B cell (primary cell): Measurements from ENCODE around the gene C5orf15. TPM values are rescaled to one million over a fixed set of nuclear protein-coding genes. Genes with fewer than 3 reads are reported as not detected.

ENCODE experiments used
- ATAC-seq: fragments of 200-7000 bp; cut with Tn5 transposase; one replicate; pipeline ENCODE4 v1.10.0; 2021; ENCODE audit warnings: low read depth, mild to moderate bottlenecking, moderate number of reproducible peaks, moderate library complexity
- CTCF ChIA-PET: fragments of 350-600 bp; sonication (Branson Sonifier 250); formaldehyde crosslinking; loops from one replicate; lab custom pipeline; 2021; ENCODE audit warnings: antibody characterized with exemption, inconsistent platforms; lab: Charles Lee
- POLR2A ChIA-PET: fragments of 350-600 bp; sonication (Branson Sonifier 250); formaldehyde crosslinking; loops from one replicate; lab custom pipeline; 2021; ENCODE audit warnings: antibody characterized with exemption; lab: Charles Lee
- DNase-seq: peaks from one replicate; pipeline ENCODE4 v3.0.0; 2013
- H2AFZ ChIP-seq: 2 replicates; pipeline ENCODE4 v1.6.1; 2012; ENCODE audit warnings: mild to moderate bottlenecking, low read depth, low read length; ENCODE audit not compliant: insufficient read depth, poor library complexity, severe bottlenecking
- H3K27ac ChIP-seq, 2 donors: 1 replicate in 1 of 2; 2 replicates in 1 of 2; pipeline ENCODE4 v1.5.1; 2012 to 2013; ENCODE audit warnings: low read length in 2 of 2, mild to moderate bottlenecking in 2 of 2, moderate library complexity in 1 of 2
- H3K27me3 ChIP-seq, 4 experiments: fragments of 200-600 bp in 1 of 4; sonication (generic) in 1 of 4; replicated peaks in 1 of 4; 1 replicate in 2 of 4; 2 replicates in 2 of 4; pipeline versions ENCODE4 v1.6.1 to v1.7.0; 2013 to 2016; ENCODE audit warnings: low read length in 3 of 4, mild to moderate bottlenecking in 2 of 4, mixed read lengths in 1 of 4, moderate library complexity in 1 of 4; ENCODE audit not compliant: insufficient read depth in 4 of 4, control insufficient read depth in 3 of 4; ENCODE audit errors: control extremely low read depth in 1 of 4
- H3K36me3 ChIP-seq, 2 experiments: replicated peaks in 1 of 2; 1 replicate in 1 of 2; 2 replicates in 1 of 2; pipeline versions ENCODE4 v1.6.1 to v1.7.1; 2013; ENCODE audit warnings: low read length in 1 of 2; ENCODE audit not compliant: insufficient read depth in 2 of 2, control insufficient read depth in 1 of 2; ENCODE audit errors: control extremely low read depth in 1 of 2, extremely low read depth in 1 of 2
- H3K4me1 ChIP-seq, 2 donors: fragments of 200-600 bp in 1 of 2; sonication (generic) in 1 of 2; 1 replicate in 1 of 2; 2 replicates in 1 of 2; pipeline versions ENCODE4 v1.5.1 to v1.6.1; 2013 to 2017; ENCODE audit warnings: low read length in 2 of 2; ENCODE audit not compliant: control insufficient read depth in 2 of 2, insufficient read depth in 2 of 2
- H3K4me2 ChIP-seq: replicated peaks from 2 replicates; pipeline ENCODE3; 2012; ENCODE audit warnings: mild to moderate bottlenecking, low read depth, low read length; ENCODE audit not compliant: poor library complexity, severe bottlenecking
- H3K4me3 ChIP-seq, 5 experiments: fragments of 200-600 bp in 1 of 5; sonication (generic) in 1 of 5; 1 replicate in 3 of 5; 2 replicates in 2 of 5; pipeline versions ENCODE4 v1.5.1 to v1.7.0; 2011 to 2016; ENCODE audit warnings: low read length in 4 of 5, mild to moderate bottlenecking in 4 of 5, low read depth in 2 of 5, control low read depth in 1 of 5, moderate library complexity in 1 of 5; ENCODE audit not compliant: insufficient read depth in 1 of 5; ENCODE audit errors: control extremely low read depth in 1 of 5, extremely low read depth in 1 of 5
- H3K79me2 ChIP-seq: fragments of 200-600 bp; sonication (generic); one replicate; pipeline ENCODE4 v1.6.0; 2016; ENCODE audit warnings: low read length; ENCODE audit not compliant: control insufficient read depth, insufficient read depth
- H3K9ac ChIP-seq: fragments of 200-600 bp; sonication (generic); 2 replicates; pipeline ENCODE4 v1.6.1; 2017; ENCODE audit warnings: mild to moderate bottlenecking, low read length, moderate library complexity
- H3K9me3 ChIP-seq, 3 donors: one replicate each; pipeline versions ENCODE4 v1.6.1 to v1.7.1; 2013; ENCODE audit warnings: low read length in 2 of 3; ENCODE audit not compliant: control insufficient read depth in 2 of 3, insufficient read depth in 1 of 3; ENCODE audit errors: control extremely low read depth in 1 of 3
- H4K20me1 ChIP-seq: 2 replicates; pipeline ENCODE4 v1.6.0; 2012; ENCODE audit warnings: mild to moderate bottlenecking, low read length; ENCODE audit not compliant: insufficient read depth, control insufficient read depth, poor library complexity, severe bottlenecking
- H3K27ac Mint-ChIP-seq: one replicate; pipeline ENCODE4 v1.8.0; 2021; ENCODE audit warnings: mixed read lengths
- H3K27me3 Mint-ChIP-seq: one replicate; pipeline ENCODE4 v1.8.0; 2021; ENCODE audit warnings: mixed read lengths
- H3K4me1 Mint-ChIP-seq: one replicate; pipeline ENCODE4 v1.8.0; 2021; ENCODE audit warnings: mixed read lengths
- H3K4me3 Mint-ChIP-seq: one replicate; pipeline ENCODE4 v1.8.0; 2021; ENCODE audit warnings: mixed read lengths
- H3K9me3 Mint-ChIP-seq: one replicate; pipeline ENCODE4 v1.8.0; 2022; ENCODE audit warnings: mixed read lengths; ENCODE audit not compliant: insufficient read depth
- CTCF ChIP-seq: fragments of 200-600 bp; IDR thresholded peaks from one replicate; pipeline ENCODE4 v1.8.0; 2022; ENCODE audit warnings: antibody characterized with exemption, mild to moderate bottlenecking
- EZH2 ChIP-seq: IDR thresholded peaks from 2 replicates; pipeline ENCODE4 v1.6.1; 2012; ENCODE audit warnings: borderline replicate concordance, low read depth, mild to moderate bottlenecking, moderate library complexity, low read length; ENCODE audit not compliant: insufficient read depth, poor library complexity, severe bottlenecking
- WGBS: methylation state at CpG from one replicate; pipeline ENCODE4 v1.1.5; 2013; ENCODE audit warnings: missing lambda C conversion rate; ENCODE audit not compliant: insufficient coverage; 5-methylcytosine and 5-hydroxymethylcytosine counted together
- intact Hi-C: fragments of 100-400 bp; cut with micrococcal nuclease; formaldehyde crosslinking; loops from one replicate; pipeline ENCODE4 v1.10.0; 2022
- polyA plus RNA-seq: library from polyadenylated mRNA; depleted of rRNA; stranded (reverse); fragments of >200 nt; gene quantifications from 2 replicates; pipeline ENCODE4 v1.2.3, GENCODE V29; 2012
- total RNA-seq, 2 donors: library from RNA; stranded (reverse); fragments of 120-200 nt in 1 of 2; gene quantifications; 1 replicate in 1 of 2; 2 replicates in 1 of 2; pipeline versions ENCODE4 v1.2.3 to v1.2.4, GENCODE V29; 2013 to 2022

The C5orf15 gene
- total and polyA plus RNA-seq, 2 donors (not counting 1 experiment from before 2014, with no cell fraction given), result 22.7 to 28.2 TPM

- Histone ChIP-seq H3K4me2 (no peak overlapping the region), H4K20me1 (no peaks in the 10 kb centered on the region), H3K79me2 (no peaks in the 10 kb centered on the region), H3K9ac (no peak overlapping the region), H3K36me3 (no peaks in the 10 kb centered on the region), H3K27ac (no peak overlapping the region), H3K4me3 (no peak overlapping the region), H3K27me3 (no peaks in the 10 kb centered on the region), H3K9me3 (peaks cover 0 to 10% (median 0%) of the 10 kb centered on the region in 3 donors), H3K4me1 (peaks cover 57 to 58% of the 10 kb centered on the region in 2 donors), H2AFZ (no peak overlapping the region)
- ChIA-PET POLR2A (no interaction called here), CTCF (interaction anchor here (2.4 kb wide), 1 partner anchor 56 kb away, joined by 7 read pairs; no protein-coding TSS in a partner anchor)
- DNase-seq (no peak), ATAC-seq (no peak)
- 86% methylated on average over 1 of the region's 3 CpGs for whole genome bisulfite sequencing
- H3K4me1 Mint-ChIP-seq, result peaks cover 68% of the 10 kb centered on the region
- no peak overlapping the region for H3K4me3 Mint-ChIP-seq
- H3K27me3 Mint-ChIP-seq, result no peaks in the 10 kb centered on the region
- H3K27ac Mint-ChIP-seq, result peak overlapping the region; percentile 15
- no peaks in the 10 kb centered on the region for H3K9me3 Mint-ChIP-seq
- TF ChIP-seq CTCF (no peak), EZH2 (no peak)
- intact Hi-C loops, result no loop called here
These were observed 43.2 kb downstream of the C5orf15 start for GRCh38 chr5:133925269-133925668.

DNA sequence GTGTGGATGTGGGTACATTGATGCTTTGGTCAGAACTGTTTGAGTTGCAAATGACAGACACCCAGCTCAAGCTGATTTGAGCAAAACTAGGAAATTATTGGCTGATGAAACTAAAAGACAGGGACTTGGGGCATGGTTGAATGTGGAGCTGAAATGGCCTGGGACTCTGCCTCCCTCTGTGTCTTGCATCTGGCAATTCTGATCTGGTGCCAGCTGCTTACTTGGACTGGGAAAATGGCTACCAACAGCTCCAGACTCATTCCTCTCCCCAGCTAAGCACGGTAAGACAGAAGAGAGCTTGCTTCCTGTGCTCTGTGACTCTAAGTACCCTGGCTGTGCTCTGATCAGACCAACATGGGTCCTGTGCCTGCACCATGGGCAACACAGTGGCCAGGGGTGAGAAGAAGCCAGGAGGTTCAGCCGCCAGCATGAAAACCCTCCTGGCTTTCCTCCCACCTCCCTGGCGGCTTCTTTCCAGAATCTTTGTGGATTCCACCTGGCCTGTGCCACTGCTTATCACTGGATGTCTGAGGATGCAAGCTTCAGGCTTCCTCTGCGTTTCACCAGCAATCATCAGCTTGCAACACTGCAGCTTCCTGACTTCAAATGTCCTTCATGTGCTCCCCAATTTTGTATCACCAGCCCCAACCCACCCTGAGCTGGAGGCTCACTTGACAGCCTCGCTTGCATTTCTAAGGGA, 44.1 kb downstream of the C5orf15 start:
- Histone ChIP-seq H3K9ac (no peak overlapping the region), H3K36me3 (no peaks in the 10 kb centered on the region), H4K20me1 (no peaks in the 10 kb centered on the region), H3K4me1 (peaks cover 57 to 58% of the 10 kb centered on the region in 2 donors), H3K79me2 (no peaks in the 10 kb centered on the region), H3K27ac (no peak overlapping the region), H3K4me3 (no peak overlapping the region), H3K4me2 (no peak overlapping the region), H3K27me3 (no peaks in the 10 kb centered on the region), H3K9me3 (peaks cover 0 to 10% (median 0%) of the 10 kb centered on the region in 3 donors), H2AFZ (peak overlapping the region; percentile 43)
- intact Hi-C loops, result no loop called here
- WGBS, result 71% methylated on average over 5 of the region's 5 CpGs
- peaks cover 68% of the 10 kb centered on the region for H3K4me1 Mint-ChIP-seq
- ChIA-PET CTCF (interaction anchor here (0.6 to 2.4 kb wide), 3 partner anchors 16 to 196 kb away, joined by 3 to 7 read pairs (median 3); no protein-coding TSS in a partner anchor), POLR2A (no interaction called here)
- ATAC-seq, result no peak
- TF ChIP-seq CTCF, result no peak
- TF ChIP-seq EZH2, result no peak
- DNase-seq, result no peak
- H3K9me3 Mint-ChIP-seq, result no peaks in the 10 kb centered on the region
- no peak overlapping the region for H3K27ac Mint-ChIP-seq
- no peak overlapping the region for H3K4me3 Mint-ChIP-seq
- no peaks in the 10 kb centered on the region for H3K27me3 Mint-ChIP-seq
